Suprapubic skin (tissue), 3 donors: ENCODE results near the gene PDP2.

ENCODE experiments used
- CTCF ChIP-seq, 2 donors: fragments of 200-600 bp in 1 of 2; fragments of 450-650 bp in 1 of 2; sonication (generic) in 1 of 2; IDR thresholded peaks; one replicate each; pipeline ENCODE4 v1.5.1; 2016 to 2019; ENCODE audit warnings: antibody characterized with exemption in 2 of 2, mild to moderate bottlenecking in 1 of 2, moderate library complexity in 1 of 2
- EP300 ChIP-seq: sonication (generic); formaldehyde crosslinking; IDR thresholded peaks from one replicate; pipeline ENCODE4 v1.6.1; 2017; ENCODE audit warnings: antibody characterized with exemption

DNA sequence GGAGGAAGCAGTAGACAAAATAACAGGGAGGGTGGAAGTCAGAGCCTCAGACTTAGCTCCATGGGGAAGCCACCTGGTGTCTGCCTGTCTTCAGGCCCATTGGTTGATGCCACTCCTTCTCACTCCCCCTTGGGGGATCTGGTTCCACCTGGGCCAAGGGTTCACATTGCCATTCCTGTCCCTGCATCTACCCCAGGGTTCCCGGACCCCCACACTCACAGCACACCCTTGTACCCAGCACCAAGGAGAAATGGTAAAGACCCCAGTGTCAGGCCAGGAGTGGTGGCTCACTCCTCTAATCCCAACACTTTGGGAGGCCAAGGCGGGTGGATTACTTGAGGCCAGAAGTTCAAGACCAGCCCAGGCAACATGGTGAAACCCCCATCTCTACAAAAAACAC lies 37.1 kb upstream of the PDP2 start:
- TF ChIP-seq CTCF (IDR thresholded peaks at IDR 0.05), result no peak
- TF ChIP-seq EP300, result no peak
